Measurements from ENCODE around the gene PSMA7. TPM values are rescaled to one million over a fixed set of nuclear protein-coding genes. Genes with fewer than 3 reads are reported as not detected.

Gene PSMA7
- polyA plus RNA-seq, 1 of the 3 experiments (the other 2 are of a cell fraction), result 801 TPM

DNA sequence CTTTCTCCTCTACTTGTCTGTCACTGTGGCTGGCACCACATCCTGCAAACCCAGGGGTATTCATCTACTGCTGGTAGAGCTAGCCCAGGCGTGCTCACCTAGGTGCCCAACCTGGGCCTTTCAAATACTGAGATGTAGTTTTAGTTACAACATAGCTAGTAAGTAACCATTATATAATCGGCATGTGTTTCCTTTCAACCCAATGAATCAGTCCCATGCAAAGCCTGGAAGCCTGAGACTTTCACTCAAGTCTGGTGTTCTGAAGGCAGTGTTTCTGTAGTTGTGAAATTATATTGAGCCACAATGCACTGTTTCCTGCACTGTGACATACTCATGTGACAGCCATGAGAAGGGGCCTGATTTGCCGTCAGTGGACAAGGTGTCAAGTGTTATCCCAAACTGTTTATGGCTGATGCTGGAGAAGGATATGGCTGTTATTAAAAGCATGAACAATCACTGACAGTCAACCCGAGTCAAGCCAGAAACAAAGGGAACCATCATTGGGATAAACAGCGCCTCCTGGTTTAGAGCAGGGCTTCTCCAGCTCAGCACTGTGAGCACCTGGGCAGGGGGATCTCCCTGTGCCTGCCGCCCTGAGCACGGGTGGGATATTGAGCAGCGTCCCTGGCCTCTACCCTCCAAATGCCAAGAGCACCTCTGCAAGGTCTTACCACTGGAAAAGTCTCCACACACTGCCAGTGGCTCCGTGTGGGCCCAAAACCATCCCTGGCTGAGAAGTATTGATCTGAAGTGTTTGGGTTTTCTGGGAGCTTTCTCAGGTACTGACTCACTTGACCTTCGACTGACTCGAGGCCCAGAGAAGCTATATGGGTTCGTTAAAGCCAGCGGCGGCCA is 1.6 kb downstream of the PSMA7 start:
- H3K4me2 ChIP-seq, result peak overlapping the region; percentile 99
- peak overlapping the region; percentile 91 for H3K9ac ChIP-seq
- ChIA-PET POLR2A (interaction anchor here (0.6 to 2.4 kb wide), 3 partner anchors 20 to 120 kb away, joined by 3 to 8 read pairs (median 3); partner anchors contain the start of gene TAF4), CTCF (interaction anchor here (0.8 to 11.1 kb wide), 10 partner anchors 9 to 137 kb away, joined by 3 to 130 read pairs (median 4); no protein-coding TSS in a partner anchor)
- peaks cover 5 to 27% of the 10 kb centered on the region in 2 experiments; a peak in 3 of 4 replicates for H3K4me1 ChIP-seq (ENCODE audit: control insufficient read depth in 1 of 2, insufficient read depth in 2 of 2, low read depth in 1 of 2, low read length in 1 of 2)
- 16% methylated on average over 10 of the region's 14 CpGs for WGBS (ENCODE audit: low lambda C conversion rate)
- peak; percentile 59 for DNase-seq
- H2AFZ ChIP-seq (ENCODE audit: low read depth), result no peak overlapping the region
- no peaks in the 10 kb centered on the region for H3K27me3 ChIP-seq (ENCODE audit: insufficient read depth)
- H4K20me1 ChIP-seq (ENCODE audit: insufficient read depth), result peaks cover 81% of the 10 kb centered on the region
- peaks cover 37 to 38% of the 10 kb centered on the region in 2 experiments for H3K36me3 ChIP-seq (replicated peaks in 1 of 2; ENCODE audit: control insufficient read depth in 1 of 2, insufficient read depth in 2 of 2, low read length in 1 of 2)
- peak overlapping the region; percentile 34 to 96; a peak in 3 of 4 replicates for H3K27ac ChIP-seq (ENCODE audit: low read depth in 2 of 2, low read length in 1 of 2)
- H3K4me3 ChIP-seq (ENCODE audit: low read depth in 2 of 2, low read length in 1 of 2), result peak overlapping the region; percentile 88 to 92
- peaks cover 14% of the 10 kb centered on the region for H3F3A ChIP-seq (replicated peaks; ENCODE audit: insufficient read depth)
- H3K79me2 ChIP-seq (ENCODE audit: insufficient read depth), result peaks cover 76% of the 10 kb centered on the region
- TF ChIP-seq SMC3 (IDR thresholded peaks at IDR 0.05; ENCODE audit: low read depth, low read length), result peak; percentile 34; the same call in 1 of the 2 replicates
- peak; percentile 70; the same call in 1 of the 2 replicates for TF ChIP-seq MXI1 (IDR thresholded peaks at IDR 0.05; ENCODE audit: low read depth, low read length)
- TF ChIP-seq NRF1 (IDR thresholded peaks at IDR 0.05; ENCODE audit: low read depth, low read length), result no peak
- TF ChIP-seq, protein P1, sequence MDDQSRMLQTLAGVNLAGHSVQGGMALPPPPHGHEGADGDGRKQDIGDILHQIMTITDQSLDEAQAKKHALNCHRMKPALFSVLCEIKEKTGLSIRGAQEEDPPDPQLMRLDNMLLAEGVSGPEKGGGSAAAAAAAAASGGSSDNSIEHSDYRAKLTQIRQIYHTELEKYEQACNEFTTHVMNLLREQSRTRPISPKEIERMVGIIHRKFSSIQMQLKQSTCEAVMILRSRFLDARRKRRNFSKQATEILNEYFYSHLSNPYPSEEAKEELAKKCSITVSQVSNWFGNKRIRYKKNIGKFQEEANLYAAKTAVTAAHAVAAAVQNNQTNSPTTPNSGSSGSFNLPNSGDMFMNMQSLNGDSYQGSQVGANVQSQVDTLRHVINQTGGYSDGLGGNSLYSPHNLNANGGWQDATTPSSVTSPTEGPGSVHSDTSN (IDR thresholded peaks at IDR 0.05), result no peak
- peak; percentile 38 for TF ChIP-seq RAD21 (IDR thresholded peaks at IDR 0.05; ENCODE audit: low read length)
- TF ChIP-seq EZH2phosphoT487 (IDR thresholded peaks at IDR 0.05; ENCODE audit: borderline replicate concordance, low read depth), result no peak
- TF ChIP-seq, protein P2, sequence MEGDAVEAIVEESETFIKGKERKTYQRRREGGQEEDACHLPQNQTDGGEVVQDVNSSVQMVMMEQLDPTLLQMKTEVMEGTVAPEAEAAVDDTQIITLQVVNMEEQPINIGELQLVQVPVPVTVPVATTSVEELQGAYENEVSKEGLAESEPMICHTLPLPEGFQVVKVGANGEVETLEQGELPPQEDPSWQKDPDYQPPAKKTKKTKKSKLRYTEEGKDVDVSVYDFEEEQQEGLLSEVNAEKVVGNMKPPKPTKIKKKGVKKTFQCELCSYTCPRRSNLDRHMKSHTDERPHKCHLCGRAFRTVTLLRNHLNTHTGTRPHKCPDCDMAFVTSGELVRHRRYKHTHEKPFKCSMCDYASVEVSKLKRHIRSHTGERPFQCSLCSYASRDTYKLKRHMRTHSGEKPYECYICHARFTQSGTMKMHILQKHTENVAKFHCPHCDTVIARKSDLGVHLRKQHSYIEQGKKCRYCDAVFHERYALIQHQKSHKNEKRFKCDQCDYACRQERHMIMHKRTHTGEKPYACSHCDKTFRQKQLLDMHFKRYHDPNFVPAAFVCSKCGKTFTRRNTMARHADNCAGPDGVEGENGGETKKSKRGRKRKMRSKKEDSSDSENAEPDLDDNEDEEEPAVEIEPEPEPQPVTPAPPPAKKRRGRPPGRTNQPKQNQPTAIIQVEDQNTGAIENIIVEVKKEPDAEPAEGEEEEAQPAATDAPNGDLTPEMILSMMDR (IDR thresholded peaks at IDR 0.05), result peak; percentile 58
- TF ChIP-seq, protein P3, sequence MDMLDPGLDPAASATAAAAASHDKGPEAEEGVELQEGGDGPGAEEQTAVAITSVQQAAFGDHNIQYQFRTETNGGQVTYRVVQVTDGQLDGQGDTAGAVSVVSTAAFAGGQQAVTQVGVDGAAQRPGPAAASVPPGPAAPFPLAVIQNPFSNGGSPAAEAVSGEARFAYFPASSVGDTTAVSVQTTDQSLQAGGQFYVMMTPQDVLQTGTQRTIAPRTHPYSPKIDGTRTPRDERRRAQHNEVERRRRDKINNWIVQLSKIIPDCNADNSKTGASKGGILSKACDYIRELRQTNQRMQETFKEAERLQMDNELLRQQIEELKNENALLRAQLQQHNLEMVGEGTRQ (IDR thresholded peaks at IDR 0.05; ENCODE audit: borderline replicate concordance, low read depth, low read length), result no peak
- no peak for TF ChIP-seq GABPA (IDR thresholded peaks at IDR 0.05; ENCODE audit: low read depth)
- TF ChIP-seq SIN3A (IDR thresholded peaks at IDR 0.05; ENCODE audit: borderline replicate concordance, low read depth, low read length), result 0 out of 2 replicates have a peak, but pooled peaks have one; percentile 9
- TF ChIP-seq EP300 (IDR thresholded peaks at IDR 0.05; ENCODE audit: borderline replicate concordance in 1 of 2, low read depth in 1 of 2, low read length in 1 of 2), result no peak
- TF ChIP-seq FOSL2 (IDR thresholded peaks at IDR 0.05; ENCODE audit: borderline replicate concordance, low read depth), result no peak
- TF ChIP-seq RFX5 (IDR thresholded peaks at IDR 0.05; ENCODE audit: low read length), result no peak
- no peak for TF ChIP-seq CHD2 (IDR thresholded peaks at IDR 0.05; ENCODE audit: low read length, partially characterized antibody)
- H3K9me2 ChIP-seq, result no peaks in the 10 kb centered on the region
- no peaks in the 10 kb centered on the region for H3K9me3 ChIP-seq
